ENCODE data around the gene IRF4. TPM values are rescaled to one million over a fixed set of nuclear protein-coding genes. Genes with fewer than 3 reads are reported as not detected.

The IRF4 gene
- total RNA-seq, 3 donors from 2014 or later: 9.1 to 25.2 (median 13.0) TPM

GRCh38 chr6:399785-400534 is 8.4 kb downstream of the IRF4 start:
- Histone ChIP-seq H3K27ac (no peak overlapping the region), H3K36me3 (no peaks in the 10 kb centered on the region), H3K9me3 (no peaks in the 10 kb centered on the region), H3K4me1 (no peaks in the 10 kb centered on the region), H3K27me3 (peaks cover 0 to 19% of the 10 kb centered on the region in 2 donors), H3K4me3 (no peak overlapping the region)
- no peak for DNase-seq (ENCODE audit: low spot score in 2 of 2)
- intact Hi-C loops (cut with DNase I; ENCODE audit: low total_unique reads): no loop called here
- no peak for TF ChIP-seq CTCF (IDR thresholded peaks at IDR 0.05)
- no peak for TF ChIP-seq POLR2AphosphoS5 (IDR thresholded peaks at IDR 0.05)
- TF ChIP-seq POLR2A (IDR thresholded peaks at IDR 0.05): no peak

- Histone ChIP-seq H3K9me3 (no peaks in the 10 kb centered on the region), H3K36me3 (no peaks in the 10 kb centered on the region), H3K4me3 (no peak overlapping the region), H3K27me3 (peaks cover 0 to 16% of the 10 kb centered on the region in 2 donors), H3K27ac (no peak overlapping the region), H3K4me1 (no peaks in the 10 kb centered on the region)
- DNase-seq (ENCODE audit: low spot score in 2 of 2): no peak
- intact Hi-C loops (cut with DNase I; ENCODE audit: low total_unique reads): loop anchor here (1.0 kb wide), 1 partner anchor 31 kb away; no protein-coding TSS in a partner anchor
- TF ChIP-seq POLR2A (IDR thresholded peaks at IDR 0.05) (no peak), CTCF (IDR thresholded peaks at IDR 0.05) (no peak), POLR2AphosphoS5 (IDR thresholded peaks at IDR 0.05) (no peak)
Measured at GRCh38 chr6:400815-401214, 9.3 kb downstream of the IRF4 start.

GRCh38 chr6:401239-401993 is 9.9 kb downstream of the IRF4 start:
- H3K4me1 ChIP-seq: no peaks in the 10 kb centered on the region
- DNase-seq (ENCODE audit: low spot score in 2 of 2): no peak
- intact Hi-C loops (cut with DNase I; ENCODE audit: low total_unique reads): loop anchor here (1.0 kb wide), 1 partner anchor 31 kb away; no protein-coding TSS in a partner anchor
- TF ChIP-seq POLR2A (IDR thresholded peaks at IDR 0.05) (no peak), POLR2AphosphoS5 (IDR thresholded peaks at IDR 0.05) (no peak), CTCF (IDR thresholded peaks at IDR 0.05) (no peak)
- no peaks in the 10 kb centered on the region for H3K9me3 ChIP-seq
- H3K27me3 ChIP-seq: peaks cover 0 to 12% of the 10 kb centered on the region in 2 donors
- no peak overlapping the region for H3K27ac ChIP-seq
- H3K36me3 ChIP-seq: no peaks in the 10 kb centered on the region
- no peak overlapping the region for H3K4me3 ChIP-seq

GRCh38 chr6:401994-402640 is 10.6 kb downstream of the IRF4 start:
- H3K27me3 ChIP-seq: peaks cover 0 to 10% of the 10 kb centered on the region in 2 donors
- no peak overlapping the region for H3K27ac ChIP-seq
- intact Hi-C loops (cut with DNase I; ENCODE audit: low total_unique reads): loop anchor here (1.0 kb wide), 1 partner anchor 30 kb away; no protein-coding TSS in a partner anchor

More at GRCh38 chr6:401994-402640, 10.6 kb downstream of the IRF4 start:
- no peaks in the 10 kb centered on the region for H3K36me3 ChIP-seq
- DNase-seq (ENCODE audit: low spot score in 2 of 2): no peak
- TF ChIP-seq CTCF (IDR thresholded peaks at IDR 0.05) (no peak), POLR2A (IDR thresholded peaks at IDR 0.05) (no peak), POLR2AphosphoS5 (IDR thresholded peaks at IDR 0.05) (no peak)
- H3K9me3 ChIP-seq: no peaks in the 10 kb centered on the region
- no peak overlapping the region for H3K4me3 ChIP-seq
- H3K4me1 ChIP-seq: no peaks in the 10 kb centered on the region

All from breast epithelium (tissue), 4 donors.